Breast epithelium (tissue), 3 donors: ENCODE results near the gene FEN1.

Source experiments
- CTCF ChIP-seq, 3 donors: fragments of 450-650 bp; IDR thresholded peaks; one replicate each; pipeline ENCODE4 v1.5.1; 2016 to 2017; ENCODE audit warnings: antibody characterized with exemption in 3 of 3, mild to moderate bottlenecking in 3 of 3, moderate library complexity in 3 of 3
- POLR2A ChIP-seq: fragments of 450-650 bp; IDR thresholded peaks from one replicate; pipeline ENCODE4 v1.6.1; 2016; ENCODE audit warnings: antibody characterized with exemption, mild to moderate bottlenecking, moderate library complexity
- POLR2AphosphoS5 ChIP-seq, 3 donors: sonication (generic); formaldehyde crosslinking; IDR thresholded peaks; one replicate each; pipeline ENCODE4 v1.6.1; 2017; ENCODE audit warnings: antibody characterized with exemption in 3 of 3

DNA sequence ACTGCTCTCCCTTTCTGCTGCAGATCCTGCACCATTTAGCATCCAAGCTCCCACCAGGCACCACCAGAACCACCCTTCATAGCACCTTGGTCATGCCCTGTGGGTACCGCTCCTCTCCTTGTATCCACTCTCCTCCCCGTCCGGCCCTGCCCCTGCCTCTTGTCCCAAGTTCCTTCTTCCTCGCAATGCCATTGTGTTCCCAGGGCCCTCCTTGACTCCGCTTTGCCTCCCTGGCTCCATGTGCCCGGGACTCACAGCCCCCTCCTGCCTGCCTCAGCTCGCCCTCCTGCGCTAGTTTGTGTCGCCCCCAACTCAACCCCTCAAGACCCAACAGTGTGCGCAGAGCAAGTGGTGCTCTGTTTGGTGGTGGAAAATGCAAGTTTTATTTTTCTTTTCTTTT, 46.2 kb downstream of the FEN1 start:
- TF ChIP-seq CTCF (IDR thresholded peaks at IDR 0.05) = no peak
- TF ChIP-seq POLR2AphosphoS5 (IDR thresholded peaks at IDR 0.05) = no peak
- no peak for TF ChIP-seq POLR2A
